ENCODE measurements around the gene KRT2.

Gene KRT2

DNA sequence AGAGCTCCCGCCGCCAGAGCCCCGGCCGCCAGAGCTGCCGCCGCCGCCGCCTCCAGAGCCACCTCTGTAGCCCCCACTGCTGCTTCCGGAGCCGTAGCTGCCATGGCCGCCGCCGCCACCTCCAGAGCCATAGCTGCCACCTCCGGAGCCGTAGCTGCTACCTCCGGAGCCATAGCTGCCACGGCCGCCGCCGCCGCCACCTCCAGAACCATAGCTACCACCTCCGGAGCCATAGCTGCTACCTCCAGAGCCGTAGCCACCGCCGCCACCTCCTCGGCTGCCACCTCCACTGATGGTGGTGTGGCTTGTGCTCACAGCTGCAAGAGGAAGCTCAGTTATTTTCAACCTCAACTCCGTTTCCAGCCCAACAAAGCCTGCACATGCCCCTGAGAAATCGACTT lies 23.3 kb upstream of the KRT2 start:
- no peak for DNase-seq (ENCODE audit: low read depth in 2 of 2)
- no peak overlapping the region for H3K4me3 ChIP-seq (replicated peaks in 1 of 2; ENCODE audit: low read depth in 2 of 2, low read length in 2 of 2)
- TF ChIP-seq, protein P1, sequence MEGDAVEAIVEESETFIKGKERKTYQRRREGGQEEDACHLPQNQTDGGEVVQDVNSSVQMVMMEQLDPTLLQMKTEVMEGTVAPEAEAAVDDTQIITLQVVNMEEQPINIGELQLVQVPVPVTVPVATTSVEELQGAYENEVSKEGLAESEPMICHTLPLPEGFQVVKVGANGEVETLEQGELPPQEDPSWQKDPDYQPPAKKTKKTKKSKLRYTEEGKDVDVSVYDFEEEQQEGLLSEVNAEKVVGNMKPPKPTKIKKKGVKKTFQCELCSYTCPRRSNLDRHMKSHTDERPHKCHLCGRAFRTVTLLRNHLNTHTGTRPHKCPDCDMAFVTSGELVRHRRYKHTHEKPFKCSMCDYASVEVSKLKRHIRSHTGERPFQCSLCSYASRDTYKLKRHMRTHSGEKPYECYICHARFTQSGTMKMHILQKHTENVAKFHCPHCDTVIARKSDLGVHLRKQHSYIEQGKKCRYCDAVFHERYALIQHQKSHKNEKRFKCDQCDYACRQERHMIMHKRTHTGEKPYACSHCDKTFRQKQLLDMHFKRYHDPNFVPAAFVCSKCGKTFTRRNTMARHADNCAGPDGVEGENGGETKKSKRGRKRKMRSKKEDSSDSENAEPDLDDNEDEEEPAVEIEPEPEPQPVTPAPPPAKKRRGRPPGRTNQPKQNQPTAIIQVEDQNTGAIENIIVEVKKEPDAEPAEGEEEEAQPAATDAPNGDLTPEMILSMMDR (IDR thresholded peaks at IDR 0.05; ENCODE audit: low read depth, low read length): no peak

DNA sequence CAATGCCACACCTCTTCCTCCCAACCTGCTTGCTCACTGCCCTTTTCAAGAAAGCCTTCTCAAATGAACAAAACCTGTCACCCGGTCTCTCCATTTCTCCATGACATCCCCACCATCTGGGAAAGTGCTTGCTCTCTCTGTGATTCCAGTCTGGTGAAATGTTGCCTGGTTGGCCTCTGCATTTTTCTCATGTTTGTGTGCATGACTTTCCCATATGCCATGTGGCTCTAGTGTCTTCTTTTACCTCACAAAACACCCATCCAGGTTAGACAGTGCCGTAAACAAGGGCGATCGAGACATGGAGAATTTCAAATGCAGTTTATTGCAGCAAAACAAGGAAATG lies 22.4 kb upstream of the KRT2 start:
- TF ChIP-seq, protein P1 (IDR thresholded peaks at IDR 0.05; ENCODE audit: low read depth, low read length): no peak
- no peak overlapping the region for H3K4me3 ChIP-seq (replicated peaks in 1 of 2; ENCODE audit: low read depth in 2 of 2, low read length in 2 of 2)
- DNase-seq (ENCODE audit: low read depth in 2 of 2): no peak

GRCh38 chr12:52673713-52674432 lies 21.9 kb upstream of the KRT2 start:
- no peak for DNase-seq (ENCODE audit: low read depth in 2 of 2)
- TF ChIP-seq, protein P1 (IDR thresholded peaks at IDR 0.05; ENCODE audit: low read depth, low read length): no peak
- no peak overlapping the region for H3K4me3 ChIP-seq (replicated peaks in 1 of 2; ENCODE audit: low read depth in 2 of 2, low read length in 2 of 2)

GRCh38 chr12:52673217-52673616 lies 21.2 kb upstream of the KRT2 start:
- no peak overlapping the region for H3K4me3 ChIP-seq (replicated peaks in 1 of 2; ENCODE audit: low read depth in 2 of 2, low read length in 2 of 2)
- TF ChIP-seq, protein P1 (IDR thresholded peaks at IDR 0.05; ENCODE audit: low read depth, low read length): no peak
- DNase-seq (ENCODE audit: low read depth in 2 of 2): no peak

DNA sequence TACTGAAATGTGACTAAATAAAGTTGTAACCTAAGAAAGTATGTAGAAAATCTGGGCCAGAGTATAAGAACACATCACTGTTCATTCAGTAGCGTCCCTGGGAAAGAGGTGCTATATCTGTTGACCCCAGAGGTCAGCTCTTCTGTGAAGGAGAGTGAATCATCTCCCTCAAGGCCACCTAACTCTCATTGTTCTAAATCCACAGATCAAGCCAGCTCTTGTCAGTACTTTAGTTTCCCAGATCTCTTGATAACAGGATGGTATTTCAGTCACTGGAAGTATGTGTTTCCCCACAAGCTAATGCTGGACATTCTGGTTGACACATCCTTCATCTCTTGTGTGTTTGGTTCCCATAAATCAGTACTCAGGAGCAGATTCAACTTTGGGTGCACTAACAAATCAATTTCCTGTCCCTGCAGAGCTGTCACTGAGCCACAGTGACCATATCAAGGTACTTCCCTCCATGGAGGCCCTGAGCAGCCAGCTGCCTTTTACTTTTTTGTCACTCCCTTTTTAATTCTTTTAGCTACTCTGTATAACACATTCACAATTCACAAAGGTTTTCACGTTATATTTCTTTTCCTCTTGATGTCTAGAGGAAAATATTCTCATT lies 20.4 kb upstream of the KRT2 start:
- DNase-seq (ENCODE audit: low read depth in 2 of 2): no peak

DNA sequence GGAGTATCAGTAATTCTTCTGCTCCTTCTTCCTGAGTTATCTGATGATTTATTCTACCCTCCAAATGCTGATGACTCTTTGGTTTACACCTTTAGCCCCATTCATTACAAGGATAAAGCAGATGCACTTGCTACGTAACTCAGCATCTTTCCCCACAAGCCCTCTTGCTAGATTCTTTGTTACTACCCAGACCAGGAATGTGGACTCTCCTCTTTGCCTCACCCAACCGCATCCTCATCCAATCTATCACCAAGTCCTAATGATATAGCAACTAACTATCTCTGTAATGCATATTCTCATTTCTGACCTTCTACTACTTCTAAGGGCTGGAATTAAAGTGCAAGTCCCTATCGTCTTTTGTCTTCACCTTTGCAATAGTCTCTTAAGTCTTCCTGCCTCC lies 18.9 kb upstream of the KRT2 start:
- TF ChIP-seq, protein P1 (IDR thresholded peaks at IDR 0.05; ENCODE audit: low read depth, low read length): no peak
- DNase-seq (ENCODE audit: low read depth in 2 of 2): no peak
- H3K4me3 ChIP-seq (replicated peaks in 1 of 2; ENCODE audit: low read depth in 2 of 2, low read length in 2 of 2): no peak overlapping the region

More for the DNA sequence above, 20.4 kb upstream of the KRT2 start:
- no peak overlapping the region for H3K4me3 ChIP-seq (replicated peaks in 1 of 2; ENCODE audit: low read depth in 2 of 2, low read length in 2 of 2)
- TF ChIP-seq, protein P1 (IDR thresholded peaks at IDR 0.05; ENCODE audit: low read depth, low read length): no peak
